DMS114 treated with DMSO at 0.1 percent for 48 hours (cell line): ENCODE results near the gene MYO3B.
"Not testable (repeated sequence)": the region's sequence is repeated elsewhere in the genome, so short reads cannot be mapped to it uniquely, and the experiment has no call there.

ENCODE experiments used
- DNase-seq: peaks from one replicate; lab custom pipeline; 2025; ENCODE audit not compliant: unreplicated experiment; lab: John Stamatoyannopoulos, UW

MYO3B gene

GRCh38 chr2:170587922-170588321, 410.0 kb downstream of the MYO3B start:
- no peak for DNase-seq

GRCh38 chr2:170588729-170589128, 410.8 kb downstream of the MYO3B start:
- DNase-seq, result no peak

- no peak for DNase-seq
Observed at GRCh38 chr2:170596576-170596975, 418.6 kb downstream of the MYO3B start.

GRCh38 chr2:170598067-170598395, 420.1 kb downstream of the MYO3B start:
- DNase-seq, result no peak

- no peak for DNase-seq
Observed at GRCh38 chr2:170601489-170601888, 423.5 kb downstream of the MYO3B start.

- no peak for DNase-seq
Observed at GRCh38 chr2:170605862-170606261, 427.9 kb downstream of the MYO3B start.

- DNase-seq, result no peak
Observed at GRCh38 chr2:170607171-170607570, 429.2 kb downstream of the MYO3B start.

- no peak for DNase-seq
Observed at GRCh38 chr2:170610615-170611014, 432.7 kb downstream of the MYO3B start.

GRCh38 chr2:170618948-170619347, 441.0 kb downstream of the MYO3B start:
- not testable (repeated sequence) for DNase-seq

GRCh38 chr2:170635094-170635493, 457.1 kb downstream of the MYO3B start:
- not testable (repeated sequence) for DNase-seq

GRCh38 chr2:170639635-170640034, 461.7 kb downstream of the MYO3B start:
- DNase-seq, result no peak

GRCh38 chr2:170641961-170642360, 464.0 kb downstream of the MYO3B start:
- DNase-seq, result no peak

GRCh38 chr2:170643346-170643745, 465.4 kb downstream of the MYO3B start:
- DNase-seq, result no peak

GRCh38 chr2:170647741-170648436, 469.9 kb downstream of the MYO3B start:
- DNase-seq, result no peak

GRCh38 chr2:170651624-170652325, 473.8 kb downstream of the MYO3B start:
- no peak for DNase-seq

- no peak for DNase-seq
Observed at GRCh38 chr2:170652637-170653417, 474.9 kb downstream of the MYO3B start.

- DNase-seq, result no peak
Observed at GRCh38 chr2:170656669-170657068, 478.7 kb downstream of the MYO3B start.

GRCh38 chr2:170660409-170660808, 482.5 kb downstream of the MYO3B start:
- no peak for DNase-seq

GRCh38 chr2:170665743-170666142, 487.8 kb downstream of the MYO3B start:
- no peak for DNase-seq

- DNase-seq, result no peak
Observed at GRCh38 chr2:170669909-170670308, 492.0 kb downstream of the MYO3B start.

GRCh38 chr2:170670651-170671050, 492.7 kb downstream of the MYO3B start:
- no peak for DNase-seq

- no peak for DNase-seq
Observed at GRCh38 chr2:170671079-170671478, 493.1 kb downstream of the MYO3B start.
